BJ (cell line): ENCODE results near the gene ALDH3A1. TPM values are rescaled to one million over a fixed set of nuclear protein-coding genes. Genes with fewer than 3 reads are reported as not detected.

Source experiments
- CTCF ChIA-PET: fragments of 350-600 bp; formaldehyde crosslinking; extraction: SDS; loops from one replicate; lab custom pipeline; 2021; ENCODE audit warnings: antibody characterized with exemption, inconsistent platforms; lab: Yijun Ruan, JAX
- POLR2A ChIA-PET: fragments of 300-600 bp; sonication (Branson Sonifier 250); formaldehyde crosslinking; extraction: SDS; loops from one replicate; lab custom pipeline; 2021; ENCODE audit warnings: antibody characterized with exemption; lab: Charles Lee
- DNase-seq: peaks from one replicate; pipeline ENCODE4 v3.0.0-alpha.2; 2011; ENCODE audit warnings: low read depth
- H3K27me3 ChIP-seq: 2 replicates; pipeline ENCODE4 v1.6.0; 2011; ENCODE audit warnings: low read length; ENCODE audit not compliant: control insufficient read depth, insufficient read depth
- H3K36me3 ChIP-seq: 2 replicates; pipeline ENCODE4 v1.5.1; 2011; ENCODE audit warnings: low read length; ENCODE audit not compliant: control insufficient read depth, insufficient read depth
- H3K4me3 ChIP-seq: 2 replicates; pipeline ENCODE4 v1.5.1; 2011; ENCODE audit warnings: low read depth, mild to moderate bottlenecking, control low read depth, low read length
- CTCF ChIP-seq: IDR thresholded peaks from 2 replicates; pipeline ENCODE4 v1.5.1; 2011; ENCODE audit warnings: low read depth, mild to moderate bottlenecking, control low read depth, inconsistent platforms, low read length, moderate library complexity; ENCODE audit not compliant: insufficient read depth
- polyA plus RNA-seq: library from polyadenylated mRNA; depleted of rRNA; stranded (reverse); fragments of >200 nt; gene quantifications from 2 replicates; pipeline ENCODE4 v1.2.3, GENCODE V29; 2011

The ALDH3A1 gene
- polyA plus RNA-seq, 1 experiment: 0.20 TPM

- Histone ChIP-seq H3K36me3 (no peaks in the 10 kb centered on the region), H3K4me3 (no peak overlapping the region), H3K27me3 (no peaks in the 10 kb centered on the region; the same call in none of the 2 replicates)
- TF ChIP-seq CTCF: no peak
- no peak for DNase-seq
- ChIA-PET POLR2A (no interaction called here), CTCF (interaction anchor here (1.2 to 7.6 kb wide), 4 partner anchors 8 to 398 kb away, joined by 3 to 84 read pairs (median 29); partner anchors contain the start of genes ALDH3A1 and B9D1)
These were observed 12.6 kb upstream of the ALDH3A1 start for GRCh38 chr17:19760746-19761145.

GRCh38 chr17:19759568-19760549 is 11.8 kb upstream of the ALDH3A1 start:
- TF ChIP-seq CTCF: no peak
- Histone ChIP-seq H3K27me3 (no peaks in the 10 kb centered on the region; the same call in none of the 2 replicates), H3K4me3 (no peak overlapping the region), H3K36me3 (no peaks in the 10 kb centered on the region)
- ChIA-PET CTCF (interaction anchor here (1.2 to 7.6 kb wide), 4 partner anchors 7 to 397 kb away, joined by 3 to 84 read pairs (median 29); partner anchors contain the start of genes ALDH3A1 and B9D1), POLR2A (no interaction called here)
- DNase-seq: no peak

GRCh38 chr17:19757536-19758180 is 9.6 kb upstream of the ALDH3A1 start:
- H3K27me3 ChIP-seq: no peaks in the 10 kb centered on the region; the same call in 1 of the 2 replicates
- no peaks in the 10 kb centered on the region for H3K36me3 ChIP-seq
- TF ChIP-seq CTCF: no peak
- DNase-seq: no peak
- no peak overlapping the region for H3K4me3 ChIP-seq
- ChIA-PET CTCF (interaction anchor here (0.8 to 11.6 kb wide), 3 partner anchors 6 to 244 kb away, joined by 3 to 84 read pairs (median 34); no protein-coding TSS in a partner anchor), POLR2A (no interaction called here)

GRCh38 chr17:19756546-19756945 is 8.4 kb upstream of the ALDH3A1 start:
- ChIA-PET POLR2A (no interaction called here), CTCF (interaction anchor here (6.2 to 11.6 kb wide), 2 partner anchors 7 to 13 kb away, joined by 34 to 84 read pairs; no protein-coding TSS in a partner anchor)
- H3K27me3 ChIP-seq: no peaks in the 10 kb centered on the region; the same call in 1 of the 2 replicates
- TF ChIP-seq CTCF: no peak
- no peak overlapping the region for H3K4me3 ChIP-seq
- no peaks in the 10 kb centered on the region for H3K36me3 ChIP-seq
- no peak for DNase-seq
